ENCODE measurements around the gene TMEM132C. TPM values are rescaled to one million over a fixed set of nuclear protein-coding genes. Genes with fewer than 3 reads are reported as not detected.

The TMEM132C gene
- total and polyA plus RNA-seq, 2 experiments from 2014 or later: not detected

DNA sequence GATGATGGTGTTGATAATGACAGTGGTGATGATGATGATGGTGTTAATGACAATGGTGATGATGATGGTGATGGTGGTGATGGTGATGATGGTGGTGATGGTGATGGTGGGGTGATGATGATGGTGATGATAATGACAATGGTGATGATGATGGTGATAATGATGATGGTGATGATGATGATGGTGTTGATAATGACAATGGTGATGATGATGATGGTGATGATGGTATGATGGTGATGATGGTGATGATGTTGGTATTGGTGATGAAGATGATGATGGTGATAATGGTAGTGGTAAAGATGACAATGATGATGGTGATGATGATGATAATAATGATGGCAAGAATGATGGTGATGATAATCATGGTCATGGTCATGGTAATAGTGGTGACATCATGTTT, 372.1 kb downstream of the TMEM132C start:
- H3K36me3 Mint-ChIP-seq (ENCODE audit: low read depth): peaks cover 26% of the 10 kb centered on the region; the same call in 2 of the 3 replicates
- no peaks in the 10 kb centered on the region for H3K9me2 ChIP-seq (ENCODE audit: insufficient read depth)

More for the DNA sequence above, 372.1 kb downstream of the TMEM132C start:
- Mint-ChIP-seq H3K27me3 (ENCODE audit: insufficient read depth, low read depth, poor library complexity) (peaks cover 2% of the 10 kb centered on the region), H3K27ac (no peak overlapping the region), H3K4me3 (no peak overlapping the region), H3K9me3 (peaks cover 54% of the 10 kb centered on the region), H3K4me1 (no peaks in the 10 kb centered on the region)
- Histone ChIP-seq H3K27ac (ENCODE audit: low read depth) (no peak overlapping the region), H3K36me3 (ENCODE audit: insufficient read depth) (0 out of 2 replicates have a peak, but pooled peaks cover 6% of the 10 kb centered on the region), H3K27me3 (ENCODE audit: insufficient read depth) (no peaks in the 10 kb centered on the region), H3K4me1 (ENCODE audit: insufficient read depth) (no peaks in the 10 kb centered on the region), H2AFZ (no peak overlapping the region), H3K79me2 (replicated peaks; ENCODE audit: insufficient read depth) (no peaks in the 10 kb centered on the region), H3F3A (replicated peaks; ENCODE audit: low read depth) (no peaks in the 10 kb centered on the region), H3K4me2 (no peak overlapping the region), H3K4me3 (no peak overlapping the region), H4K20me1 (replicated peaks; ENCODE audit: insufficient read depth) (no peaks in the 10 kb centered on the region)
- DNase-seq (ENCODE audit: low spot score) (no peak), ATAC-seq (no peak)
- no peak for TF ChIP-seq JUNB (IDR thresholded peaks at IDR 0.05; ENCODE audit: unreplicated experiment)
- TF ChIP-seq CREB1 (CRISPR knock-in tag; IDR thresholded peaks at IDR 0.05; ENCODE audit: low read depth): no peak
- TF ChIP-seq, protein P1, sequence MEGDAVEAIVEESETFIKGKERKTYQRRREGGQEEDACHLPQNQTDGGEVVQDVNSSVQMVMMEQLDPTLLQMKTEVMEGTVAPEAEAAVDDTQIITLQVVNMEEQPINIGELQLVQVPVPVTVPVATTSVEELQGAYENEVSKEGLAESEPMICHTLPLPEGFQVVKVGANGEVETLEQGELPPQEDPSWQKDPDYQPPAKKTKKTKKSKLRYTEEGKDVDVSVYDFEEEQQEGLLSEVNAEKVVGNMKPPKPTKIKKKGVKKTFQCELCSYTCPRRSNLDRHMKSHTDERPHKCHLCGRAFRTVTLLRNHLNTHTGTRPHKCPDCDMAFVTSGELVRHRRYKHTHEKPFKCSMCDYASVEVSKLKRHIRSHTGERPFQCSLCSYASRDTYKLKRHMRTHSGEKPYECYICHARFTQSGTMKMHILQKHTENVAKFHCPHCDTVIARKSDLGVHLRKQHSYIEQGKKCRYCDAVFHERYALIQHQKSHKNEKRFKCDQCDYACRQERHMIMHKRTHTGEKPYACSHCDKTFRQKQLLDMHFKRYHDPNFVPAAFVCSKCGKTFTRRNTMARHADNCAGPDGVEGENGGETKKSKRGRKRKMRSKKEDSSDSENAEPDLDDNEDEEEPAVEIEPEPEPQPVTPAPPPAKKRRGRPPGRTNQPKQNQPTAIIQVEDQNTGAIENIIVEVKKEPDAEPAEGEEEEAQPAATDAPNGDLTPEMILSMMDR (conservative IDR thresholded peaks at IDR 0.05; ENCODE audit: low read depth in 2 of 2): no peak
- TF ChIP-seq ZNF114 (CRISPR knock-in tag; IDR thresholded peaks at IDR 0.05): no peak
- TF ChIP-seq POLR2AphosphoS5 (IDR thresholded peaks at IDR 0.05; ENCODE audit: low read depth): no peak
- no peak for TF ChIP-seq EZH2phosphoT487 (IDR thresholded peaks at IDR 0.05; ENCODE audit: unreplicated experiment)
- TF ChIP-seq NANOG (IDR thresholded peaks at IDR 0.05; ENCODE audit: borderline replicate concordance): no peak
- no peak for TF ChIP-seq EZH2 (IDR thresholded peaks at IDR 0.05; ENCODE audit: low read depth, unreplicated experiment)
- TF ChIP-seq, protein P2, sequence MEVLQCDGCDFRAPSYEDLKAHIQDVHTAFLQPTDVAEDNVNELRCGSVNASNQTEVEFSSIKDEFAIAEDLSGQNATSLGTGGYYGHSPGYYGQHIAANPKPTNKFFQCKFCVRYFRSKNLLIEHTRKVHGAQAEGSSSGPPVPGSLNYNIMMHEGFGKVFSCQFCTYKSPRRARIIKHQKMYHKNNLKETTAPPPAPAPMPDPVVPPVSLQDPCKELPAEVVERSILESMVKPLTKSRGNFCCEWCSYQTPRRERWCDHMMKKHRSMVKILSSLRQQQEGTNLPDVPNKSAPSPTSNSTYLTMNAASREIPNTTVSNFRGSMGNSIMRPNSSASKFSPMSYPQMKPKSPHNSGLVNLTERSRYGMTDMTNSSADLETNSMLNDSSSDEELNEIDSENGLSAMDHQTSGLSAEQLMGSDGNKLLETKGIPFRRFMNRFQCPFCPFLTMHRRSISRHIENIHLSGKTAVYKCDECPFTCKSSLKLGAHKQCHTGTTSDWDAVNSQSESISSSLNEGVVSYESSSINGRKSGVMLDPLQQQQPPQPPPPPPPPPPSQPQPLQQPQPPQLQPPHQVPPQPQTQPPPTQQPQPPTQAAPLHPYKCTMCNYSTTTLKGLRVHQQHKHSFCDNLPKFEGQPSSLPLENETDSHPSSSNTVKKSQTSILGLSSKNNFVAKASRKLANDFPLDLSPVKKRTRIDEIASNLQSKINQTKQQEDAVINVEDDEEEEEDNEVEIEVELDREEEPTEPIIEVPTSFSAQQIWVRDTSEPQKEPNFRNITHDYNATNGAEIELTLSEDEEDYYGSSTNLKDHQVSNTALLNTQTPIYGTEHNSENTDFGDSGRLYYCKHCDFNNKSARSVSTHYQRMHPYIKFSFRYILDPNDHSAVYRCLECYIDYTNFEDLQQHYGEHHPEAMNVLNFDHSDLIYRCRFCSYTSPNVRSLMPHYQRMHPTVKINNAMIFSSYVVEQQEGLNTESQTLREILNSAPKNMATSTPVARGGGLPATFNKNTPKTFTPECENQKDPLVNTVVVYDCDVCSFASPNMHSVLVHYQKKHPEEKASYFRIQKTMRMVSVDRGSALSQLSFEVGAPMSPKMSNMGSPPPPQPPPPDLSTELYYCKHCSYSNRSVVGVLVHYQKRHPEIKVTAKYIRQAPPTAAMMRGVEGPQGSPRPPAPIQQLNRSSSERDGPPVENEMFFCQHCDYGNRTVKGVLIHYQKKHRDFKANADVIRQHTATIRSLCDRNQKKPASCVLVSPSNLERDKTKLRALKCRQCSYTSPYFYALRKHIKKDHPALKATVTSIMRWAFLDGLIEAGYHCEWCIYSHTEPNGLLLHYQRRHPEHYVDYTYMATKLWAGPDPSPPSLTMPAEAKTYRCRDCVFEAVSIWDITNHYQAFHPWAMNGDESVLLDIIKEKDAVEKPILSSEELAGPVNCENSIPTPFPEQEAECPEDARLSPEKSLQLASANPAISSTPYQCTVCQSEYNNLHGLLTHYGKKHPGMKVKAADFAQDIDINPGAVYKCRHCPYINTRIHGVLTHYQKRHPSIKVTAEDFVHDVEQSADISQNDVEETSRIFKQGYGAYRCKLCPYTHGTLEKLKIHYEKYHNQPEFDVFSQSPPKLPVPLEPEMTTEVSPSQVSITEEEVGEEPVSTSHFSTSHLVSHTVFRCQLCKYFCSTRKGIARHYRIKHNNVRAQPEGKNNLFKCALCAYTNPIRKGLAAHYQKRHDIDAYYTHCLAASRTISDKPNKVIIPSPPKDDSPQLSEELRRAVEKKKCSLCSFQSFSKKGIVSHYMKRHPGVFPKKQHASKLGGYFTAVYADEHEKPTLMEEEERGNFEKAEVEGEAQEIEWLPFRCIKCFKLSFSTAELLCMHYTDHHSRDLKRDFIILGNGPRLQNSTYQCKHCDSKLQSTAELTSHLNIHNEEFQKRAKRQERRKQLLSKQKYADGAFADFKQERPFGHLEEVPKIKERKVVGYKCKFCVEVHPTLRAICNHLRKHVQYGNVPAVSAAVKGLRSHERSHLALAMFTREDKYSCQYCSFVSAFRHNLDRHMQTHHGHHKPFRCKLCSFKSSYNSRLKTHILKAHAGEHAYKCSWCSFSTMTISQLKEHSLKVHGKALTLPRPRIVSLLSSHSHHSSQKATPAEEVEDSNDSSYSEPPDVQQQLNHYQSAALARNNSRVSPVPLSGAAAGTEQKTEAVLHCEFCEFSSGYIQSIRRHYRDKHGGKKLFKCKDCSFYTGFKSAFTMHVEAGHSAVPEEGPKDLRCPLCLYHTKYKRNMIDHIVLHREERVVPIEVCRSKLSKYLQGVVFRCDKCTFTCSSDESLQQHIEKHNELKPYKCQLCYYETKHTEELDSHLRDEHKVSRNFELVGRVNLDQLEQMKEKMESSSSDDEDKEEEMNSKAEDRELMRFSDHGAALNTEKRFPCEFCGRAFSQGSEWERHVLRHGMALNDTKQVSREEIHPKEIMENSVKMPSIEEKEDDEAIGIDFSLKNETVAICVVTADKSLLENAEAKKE (CRISPR knock-in tag; IDR thresholded peaks at IDR 0.05): no peak
- TF ChIP-seq, protein P3, sequence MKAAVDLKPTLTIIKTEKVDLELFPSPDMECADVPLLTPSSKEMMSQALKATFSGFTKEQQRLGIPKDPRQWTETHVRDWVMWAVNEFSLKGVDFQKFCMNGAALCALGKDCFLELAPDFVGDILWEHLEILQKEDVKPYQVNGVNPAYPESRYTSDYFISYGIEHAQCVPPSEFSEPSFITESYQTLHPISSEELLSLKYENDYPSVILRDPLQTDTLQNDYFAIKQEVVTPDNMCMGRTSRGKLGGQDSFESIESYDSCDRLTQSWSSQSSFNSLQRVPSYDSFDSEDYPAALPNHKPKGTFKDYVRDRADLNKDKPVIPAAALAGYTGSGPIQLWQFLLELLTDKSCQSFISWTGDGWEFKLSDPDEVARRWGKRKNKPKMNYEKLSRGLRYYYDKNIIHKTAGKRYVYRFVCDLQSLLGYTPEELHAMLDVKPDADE (IDR thresholded peaks at IDR 0.05): no peak
- no peak for TF ChIP-seq STAT1 (IDR thresholded peaks at IDR 0.05; ENCODE audit: unreplicated experiment)
- TF ChIP-seq, protein P4, sequence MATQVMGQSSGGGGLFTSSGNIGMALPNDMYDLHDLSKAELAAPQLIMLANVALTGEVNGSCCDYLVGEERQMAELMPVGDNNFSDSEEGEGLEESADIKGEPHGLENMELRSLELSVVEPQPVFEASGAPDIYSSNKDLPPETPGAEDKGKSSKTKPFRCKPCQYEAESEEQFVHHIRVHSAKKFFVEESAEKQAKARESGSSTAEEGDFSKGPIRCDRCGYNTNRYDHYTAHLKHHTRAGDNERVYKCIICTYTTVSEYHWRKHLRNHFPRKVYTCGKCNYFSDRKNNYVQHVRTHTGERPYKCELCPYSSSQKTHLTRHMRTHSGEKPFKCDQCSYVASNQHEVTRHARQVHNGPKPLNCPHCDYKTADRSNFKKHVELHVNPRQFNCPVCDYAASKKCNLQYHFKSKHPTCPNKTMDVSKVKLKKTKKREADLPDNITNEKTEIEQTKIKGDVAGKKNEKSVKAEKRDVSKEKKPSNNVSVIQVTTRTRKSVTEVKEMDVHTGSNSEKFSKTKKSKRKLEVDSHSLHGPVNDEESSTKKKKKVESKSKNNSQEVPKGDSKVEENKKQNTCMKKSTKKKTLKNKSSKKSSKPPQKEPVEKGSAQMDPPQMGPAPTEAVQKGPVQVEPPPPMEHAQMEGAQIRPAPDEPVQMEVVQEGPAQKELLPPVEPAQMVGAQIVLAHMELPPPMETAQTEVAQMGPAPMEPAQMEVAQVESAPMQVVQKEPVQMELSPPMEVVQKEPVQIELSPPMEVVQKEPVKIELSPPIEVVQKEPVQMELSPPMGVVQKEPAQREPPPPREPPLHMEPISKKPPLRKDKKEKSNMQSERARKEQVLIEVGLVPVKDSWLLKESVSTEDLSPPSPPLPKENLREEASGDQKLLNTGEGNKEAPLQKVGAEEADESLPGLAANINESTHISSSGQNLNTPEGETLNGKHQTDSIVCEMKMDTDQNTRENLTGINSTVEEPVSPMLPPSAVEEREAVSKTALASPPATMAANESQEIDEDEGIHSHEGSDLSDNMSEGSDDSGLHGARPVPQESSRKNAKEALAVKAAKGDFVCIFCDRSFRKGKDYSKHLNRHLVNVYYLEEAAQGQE (IDR thresholded peaks at IDR 0.05; ENCODE audit: unreplicated experiment): no peak
- TF ChIP-seq ZNF331 (CRISPR knock-in tag; IDR thresholded peaks at IDR 0.05; ENCODE audit: low read depth): no peak

All from GM23338 (cell line).